IMR-90 (cell line): ENCODE results near the gene CLDN7. TPM values are rescaled to one million over a fixed set of nuclear protein-coding genes. Genes with fewer than 3 reads are reported as not detected.
A peak's percentile ranks its signal among the peaks of the same experiment; 100 is the strongest.

ENCODE experiments used
- ATAC-seq: fragments of 200-7000 bp; cut with Tn5 transposase; 2 replicates; pipeline ENCODE4 v1.9.1; 2020; ENCODE audit warnings: low read depth, mild to moderate bottlenecking, moderate library complexity
- BruUV-seq: library from RNA; stranded (reverse); fragments of 400-500 nt; replicated peaks from 2 replicates; lab custom pipeline; 2021; lab: Mats Ljungman, UMichigan
- CTCF ChIA-PET: fragments of 300-600 bp; formaldehyde crosslinking; extraction: SDS; loops from one replicate; lab custom pipeline; 2021; ENCODE audit warnings: antibody characterized with exemption; lab: Yijun Ruan, JAX
- POLR2A ChIA-PET: fragments of 300-600 bp; sonication (Branson Sonifier 250); formaldehyde crosslinking; loops from one replicate; lab custom pipeline; 2022; ENCODE audit warnings: antibody characterized with exemption; ENCODE audit not compliant: unreplicated experiment; lab: Charles Lee
- DNase-seq: peaks from one replicate; pipeline ENCODE4 v3.0.0; 2013
- H2AFZ ChIP-seq: replicated peaks from 2 replicates; pipeline ENCODE3; 2013; ENCODE audit warnings: low read length, mild to moderate bottlenecking; ENCODE audit not compliant: poor library complexity
- H2AK5ac ChIP-seq: 2 replicates; pipeline ENCODE4 v1.6.1; 2013; ENCODE audit warnings: low read depth, low read length, inconsistent platforms
- H2AK9ac ChIP-seq: replicated peaks from 2 replicates; pipeline ENCODE3; 2013; ENCODE audit warnings: mild to moderate bottlenecking, low read depth, low read length, moderate library complexity; ENCODE audit not compliant: poor library complexity
- H2BK120ac ChIP-seq: 2 replicates; pipeline ENCODE4 v1.6.1; 2013; ENCODE audit warnings: low read depth, low read length, inconsistent platforms
- H2BK15ac ChIP-seq: 3 replicates; pipeline ENCODE4 v1.6.1; 2013; ENCODE audit warnings: low read depth, low read length, inconsistent platforms
- H2BK20ac ChIP-seq: 2 replicates; pipeline ENCODE4 v1.6.1; 2013; ENCODE audit warnings: low read depth, mild to moderate bottlenecking, inconsistent platforms, low read length, moderate library complexity
- H2BK5ac ChIP-seq: 2 replicates; pipeline ENCODE4 v1.6.1; 2013; ENCODE audit warnings: mild to moderate bottlenecking, low read depth, low read length, inconsistent platforms; ENCODE audit not compliant: poor library complexity, severe bottlenecking
- H3K14ac ChIP-seq: replicated peaks from 2 replicates; pipeline ENCODE4 v1.6.1; 2013; ENCODE audit warnings: low read depth, low read length, inconsistent platforms
- H3K18ac ChIP-seq: 2 replicates; pipeline ENCODE4 v1.6.1; 2013; ENCODE audit warnings: low read depth, low read length, control low read depth
- H3K23ac ChIP-seq: 2 replicates; pipeline ENCODE4 v1.6.1; 2013; ENCODE audit warnings: low read depth, low read length, inconsistent platforms
- H3K27ac ChIP-seq: 2 replicates; pipeline ENCODE4 v1.5.1; 2013; ENCODE audit warnings: mild to moderate bottlenecking, control low read depth, low read length; ENCODE audit not compliant: insufficient read depth
- H3K27me3 ChIP-seq: 2 replicates; pipeline ENCODE4 v1.6.1; 2013; ENCODE audit warnings: low read length; ENCODE audit not compliant: control insufficient read depth, insufficient read depth
- H3K36me3 ChIP-seq: 2 replicates; pipeline ENCODE4 v1.6.1; 2013; ENCODE audit warnings: low read length, mixed read lengths; ENCODE audit not compliant: control insufficient read depth, insufficient read depth
- H3K4ac ChIP-seq: 2 replicates; pipeline ENCODE4 v1.6.1; 2013; ENCODE audit warnings: low read depth, low read length, inconsistent platforms
- H3K4me1 ChIP-seq: 2 replicates; pipeline ENCODE4 v1.6.1; 2013; ENCODE audit warnings: low read length, mixed read lengths; ENCODE audit not compliant: control insufficient read depth, insufficient read depth
- H3K4me2 ChIP-seq: 2 replicates; pipeline ENCODE4 v1.6.1; 2013; ENCODE audit warnings: low read depth, mild to moderate bottlenecking, control low read depth, low read length, moderate library complexity
- H3K4me3 ChIP-seq: 2 replicates; pipeline ENCODE4 v1.5.1; 2013; ENCODE audit warnings: low read depth, mild to moderate bottlenecking, control low read depth, low read length, moderate library complexity; ENCODE audit not compliant: insufficient read depth
- H3K56ac ChIP-seq: 2 replicates; pipeline ENCODE4 v1.6.1; 2013; ENCODE audit warnings: low read length, inconsistent platforms; ENCODE audit not compliant: insufficient read depth; ENCODE audit errors: extremely low read depth
- H3K79me1 ChIP-seq, 2 experiments: 2 replicates each; pipeline ENCODE4 v1.6.1; 2013; ENCODE audit warnings: low read length in 2 of 2, inconsistent platforms in 1 of 2, low read depth in 1 of 2
- H3K9ac ChIP-seq: 2 replicates; pipeline ENCODE4 v1.6.1; 2013; ENCODE audit warnings: low read depth, low read length, control low read depth
- H3K9me1 ChIP-seq: 2 replicates; pipeline ENCODE4 v1.6.1; 2013; ENCODE audit warnings: low read length, inconsistent platforms; ENCODE audit not compliant: insufficient read depth
- H3K9me3 ChIP-seq: 2 replicates; pipeline ENCODE4 v1.6.1; 2013; ENCODE audit warnings: low read length; ENCODE audit not compliant: control insufficient read depth, insufficient read depth
- H4K20me1 ChIP-seq: 2 replicates; pipeline ENCODE4 v1.6.1; 2013; ENCODE audit warnings: low read length, inconsistent platforms; ENCODE audit not compliant: insufficient read depth
- H4K5ac ChIP-seq: 2 replicates; pipeline ENCODE4 v1.6.1; 2013; ENCODE audit warnings: mild to moderate bottlenecking, low read depth, low read length, control low read depth
- H4K8ac ChIP-seq, 2 experiments: 2 replicates each; pipeline ENCODE4 v1.6.1; 2013; ENCODE audit warnings: low read depth in 2 of 2, low read length in 2 of 2, control low read depth in 1 of 2, inconsistent platforms in 1 of 2
- H4K91ac ChIP-seq: 2 replicates; pipeline ENCODE4 v1.6.1; 2013; ENCODE audit warnings: low read depth, low read length, inconsistent platforms; ENCODE audit not compliant: insufficient read depth
- MAZ ChIP-seq: IDR thresholded peaks from 2 replicates; pipeline ENCODE4 v1.6.1; 2012; ENCODE audit warnings: low read depth, mild to moderate bottlenecking, low read length, improper control_type of control experiment, moderate library complexity, borderline replicate concordance
- POLR2A ChIP-seq: IDR thresholded peaks from 2 replicates; pipeline ENCODE4 v1.6.1; 2012; ENCODE audit warnings: mild to moderate bottlenecking, low read depth, low read length
- WGBS, 2 experiments: methylation state at CpG; one replicate each; pipeline versions ENCODE4 v1.1.5 to v1.1.7; 2013; ENCODE audit warnings: missing lambda C conversion rate in 2 of 2; ENCODE audit not compliant: insufficient read length in 1 of 2; ENCODE audit errors: extremely low coverage in 2 of 2; 5-methylcytosine and 5-hydroxymethylcytosine counted together
- dilution Hi-C: fragments of 300-500 bp; cut with HindIII; formaldehyde crosslinking; loops from one replicate; pipeline ENCODE4 v1.14.3; 2018; ENCODE audit warnings: low sequenced_read_pairs; ENCODE audit not compliant: unreplicated experiment
- in situ Hi-C: fragments of 300-500 bp; cut with MboI; formaldehyde crosslinking; loops from 3 replicates; pipeline ENCODE4 v1.14.3; 2019; ENCODE audit warnings: low sequenced_read_pairs, inconsistent platforms, mixed read lengths
- intact Hi-C: fragments of 100-400 bp; cut with micrococcal nuclease; formaldehyde crosslinking; loops from 2 replicates; pipeline ENCODE4 v1.10.0; 2022
- polyA plus RNA-seq, 3 experiments: library from polyadenylated mRNA; depleted of rRNA; stranded (reverse); fragments of >200 nt; gene quantifications; 2 replicates each; pipeline ENCODE4 v1.2.3, GENCODE V29; 2012; ENCODE audit warnings: low replicate concordance in 1 of 3
- total RNA-seq: library from RNA; depleted of rRNA; stranded (reverse); fragments of >200 nt; gene quantifications from 2 replicates; pipeline ENCODE4 v1.2.3, GENCODE V29; 2012
- TF ChIP-seq, protein P1 (sequence below): fragments of 150-350 bp; IDR thresholded peaks from 2 replicates; pipeline ENCODE4 v1.6.1; 2016; ENCODE audit warnings: low read depth, mild to moderate bottlenecking, low read length, moderate library complexity, borderline replicate concordance

Gene CLDN7
- total and polyA plus RNA-seq, 2 of the 4 experiments (the other 2 are of a cell fraction): 1.4 TPM

DNA sequence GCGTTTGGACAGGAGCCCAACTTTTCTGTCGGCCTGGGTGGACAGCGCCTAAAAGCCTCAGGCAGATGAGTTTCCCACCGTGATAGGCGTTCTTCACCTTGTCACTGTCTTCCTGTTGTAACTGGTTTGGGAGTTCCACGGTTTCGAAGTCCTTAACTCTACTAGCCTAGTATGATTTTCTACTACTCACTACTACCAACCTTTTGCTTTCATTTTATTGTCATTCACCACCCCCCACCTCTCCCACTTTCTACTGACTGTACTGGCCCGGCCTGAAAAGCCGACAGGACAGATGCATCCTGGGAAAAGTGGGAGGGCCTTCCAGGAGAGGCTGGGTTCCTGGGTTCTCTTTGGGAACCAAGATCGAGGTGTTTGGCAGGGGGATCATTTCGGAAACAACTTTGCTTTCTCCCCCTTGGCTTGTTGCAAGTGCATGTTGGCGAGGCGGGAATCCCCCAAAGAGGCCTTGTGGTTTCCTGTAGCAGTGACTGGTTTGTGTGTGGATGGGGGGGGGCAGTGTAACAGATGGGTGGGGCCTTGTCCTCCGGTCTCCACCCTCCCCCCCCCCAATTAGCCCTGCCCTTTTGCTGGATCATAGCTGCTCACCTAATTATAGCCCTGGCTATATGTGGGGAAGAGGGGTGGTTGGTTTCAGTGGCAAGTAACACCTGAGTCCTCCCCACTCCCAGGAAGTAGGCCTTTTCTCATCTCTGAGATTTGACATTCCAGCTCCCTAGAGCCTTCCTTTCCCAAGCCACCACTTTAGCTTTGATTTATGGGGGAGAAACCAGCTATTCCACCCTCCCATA, 46.6 kb upstream of the CLDN7 start:
- H3K18ac ChIP-seq: no peak overlapping the region; the same call in 1 of the 2 replicates
- dilution Hi-C loops: no loop called here
- ChIA-PET CTCF (interaction anchor here (0.9 kb wide), 1 partner anchor 11 kb away, joined by 3 read pairs; no protein-coding TSS in a partner anchor), POLR2A (no interaction called here)
- H3K9me1 ChIP-seq: peaks cover 13% of the 10 kb centered on the region
- BruUV-seq: no TSS peak
- peak overlapping the region; percentile 77 for H3K9ac ChIP-seq
- H2BK5ac ChIP-seq: peak overlapping the region; percentile 87
- TF ChIP-seq POLR2A (peak; percentile 87), MAZ (0 out of 2 replicates have a peak, but pooled peaks have one; percentile 18)
- TF ChIP-seq, protein P1, sequence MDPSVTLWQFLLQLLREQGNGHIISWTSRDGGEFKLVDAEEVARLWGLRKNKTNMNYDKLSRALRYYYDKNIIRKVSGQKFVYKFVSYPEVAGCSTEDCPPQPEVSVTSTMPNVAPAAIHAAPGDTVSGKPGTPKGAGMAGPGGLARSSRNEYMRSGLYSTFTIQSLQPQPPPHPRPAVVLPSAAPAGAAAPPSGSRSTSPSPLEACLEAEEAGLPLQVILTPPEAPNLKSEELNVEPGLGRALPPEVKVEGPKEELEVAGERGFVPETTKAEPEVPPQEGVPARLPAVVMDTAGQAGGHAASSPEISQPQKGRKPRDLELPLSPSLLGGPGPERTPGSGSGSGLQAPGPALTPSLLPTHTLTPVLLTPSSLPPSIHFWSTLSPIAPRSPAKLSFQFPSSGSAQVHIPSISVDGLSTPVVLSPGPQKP: no peak
- peak overlapping the region; percentile 26 for H4K91ac ChIP-seq
- H3K27ac ChIP-seq: peak overlapping the region; percentile 74
- H4K20me1 ChIP-seq: peaks cover 54% of the 10 kb centered on the region
- DNase-seq (peak; percentile 77), ATAC-seq (peak; percentile 30)
- H3K4ac ChIP-seq: peak overlapping the region; percentile 78
- peak overlapping the region; percentile 87; the same call in 1 of the 2 replicates for H2AK5ac ChIP-seq
- peak overlapping the region; percentile 76 for H3K56ac ChIP-seq
- peak overlapping the region; percentile 50 for H3K14ac ChIP-seq
- H3K9me3 ChIP-seq: no peaks in the 10 kb centered on the region
- intact Hi-C loops: no loop called here
- H2BK120ac ChIP-seq: 0 out of 2 replicates have a peak overlapping the region, but pooled peaks have one; percentile 1
- peak overlapping the region in 1 of 2 experiments; percentile 69; a peak in 1 of 4 replicates for H4K8ac ChIP-seq
- H4K5ac ChIP-seq: no peak overlapping the region
- H3K27me3 ChIP-seq: no peaks in the 10 kb centered on the region
- H2BK20ac ChIP-seq: no peak overlapping the region
- peaks cover 22 to 50% of the 10 kb centered on the region in 2 experiments; a peak in 3 of 4 replicates for H3K79me1 ChIP-seq
- no peak overlapping the region for H2BK15ac ChIP-seq
- H2AK9ac ChIP-seq: peak overlapping the region; percentile 99
- in situ Hi-C loops: loop anchor here (10.0 kb wide), 1 partner anchor 264 kb away; the partner anchor contains the start of gene SLC16A11
- peak overlapping the region; percentile 68 for H3K4me3 ChIP-seq
- H2AFZ ChIP-seq: peak overlapping the region; percentile 41
- H3K23ac ChIP-seq: peak overlapping the region; percentile 78; the same call in 1 of the 2 replicates
- H3K36me3 ChIP-seq: peaks cover 31% of the 10 kb centered on the region
- peaks cover 2% of the 10 kb centered on the region; the same call in 1 of the 2 replicates for H3K4me1 ChIP-seq
- peak overlapping the region; percentile 98 for H3K4me2 ChIP-seq
- WGBS, 2 experiments: 0% methylated on average over 2 of the region's 14 CpGs; no CpG with 5 or more reads in 1 of the 2 experiments
